ENCODE data around the gene TKT. TPM values are rescaled to one million over a fixed set of nuclear protein-coding genes. Genes with fewer than 3 reads are reported as not detected.

The TKT gene
- total RNA-seq, 3 donors from 2014 or later (not counting 1 experiment from before 2014, with no cell fraction given), result 82.9 to 126 (median 107) TPM

GRCh38 chr3:53232641-53233377 is 23.0 kb downstream of the TKT start:
- no peak for TF ChIP-seq CTCF (IDR thresholded peaks at IDR 0.05)
- Histone ChIP-seq H3K36me3 (ENCODE audit: control insufficient read depth, insufficient read depth, low read length) (peaks cover 55% of the 10 kb centered on the region), H3K27me3 (ENCODE audit: control insufficient read depth, insufficient read depth, low read length) (no peaks in the 10 kb centered on the region), H3K4me3 (ENCODE audit: low read length) (no peak overlapping the region), H3K4me1 (ENCODE audit: control insufficient read depth, insufficient read depth, low read length) (no peaks in the 10 kb centered on the region), H3K9me3 (ENCODE audit: control insufficient read depth, insufficient read depth, low read length) (no peaks in the 10 kb centered on the region), H3K27ac (ENCODE audit: low read length) (no peak overlapping the region)
- DNase-seq (no peak), ATAC-seq (no peak)
- Mint-ChIP-seq H3K36me3 (peaks cover 6% of the 10 kb centered on the region), H3K4me1 (peaks cover 0 to 6% of the 10 kb centered on the region in 2 donors), H3K27ac (no peak overlapping the region), H3K27me3 (ENCODE audit: low read depth in 2 of 2) (no peaks in the 10 kb centered on the region), H3K9me3 (no peaks in the 10 kb centered on the region), H3K4me3 (no peak overlapping the region)
- WGBS (ENCODE audit: insufficient coverage), result 90% methylated on average over 18 of the region's 18 CpGs
- intact Hi-C loops (cut with micrococcal nuclease), result no loop called here

GRCh38 chr3:53231532-53232511 is 24.0 kb downstream of the TKT start:
- H3K27ac Mint-ChIP-seq, result no peak overlapping the region
- intact Hi-C loops (cut with micrococcal nuclease), result no loop called here
- peaks cover 0 to 6% of the 10 kb centered on the region in 2 donors for H3K4me1 Mint-ChIP-seq
- no peak overlapping the region for H3K4me3 Mint-ChIP-seq
- H3K27me3 Mint-ChIP-seq (ENCODE audit: low read depth in 2 of 2), result no peaks in the 10 kb centered on the region
- H3K27ac ChIP-seq (ENCODE audit: low read length), result no peak overlapping the region
- H3K4me1 ChIP-seq (ENCODE audit: control insufficient read depth, insufficient read depth, low read length), result no peaks in the 10 kb centered on the region
- no peaks in the 10 kb centered on the region for H3K27me3 ChIP-seq (ENCODE audit: control insufficient read depth, insufficient read depth, low read length)
- no peaks in the 10 kb centered on the region for H3K9me3 ChIP-seq (ENCODE audit: control insufficient read depth, insufficient read depth, low read length)
- 96% methylated on average over 13 of the region's 13 CpGs for WGBS (ENCODE audit: insufficient coverage)
- no peak for TF ChIP-seq CTCF (IDR thresholded peaks at IDR 0.05)
- H3K4me3 ChIP-seq (ENCODE audit: low read length), result no peak overlapping the region
- peaks cover 6% of the 10 kb centered on the region for H3K36me3 Mint-ChIP-seq
- H3K9me3 Mint-ChIP-seq, result no peaks in the 10 kb centered on the region
- no peak for DNase-seq
- peaks cover 63% of the 10 kb centered on the region for H3K36me3 ChIP-seq (ENCODE audit: control insufficient read depth, insufficient read depth, low read length)
- ATAC-seq, result no peak

GRCh38 chr3:53230789-53231188 is 25.0 kb downstream of the TKT start:
- H3K9me3 Mint-ChIP-seq, result no peaks in the 10 kb centered on the region

More at GRCh38 chr3:53230789-53231188, 25.0 kb downstream of the TKT start:
- 97% methylated on average over 5 of the region's 5 CpGs for WGBS (ENCODE audit: insufficient coverage)
- ATAC-seq, result no peak
- Mint-ChIP-seq H3K4me1 (peaks cover 0 to 6% of the 10 kb centered on the region in 2 donors), H3K27me3 (ENCODE audit: low read depth in 2 of 2) (no peaks in the 10 kb centered on the region), H3K36me3 (peaks cover 6% of the 10 kb centered on the region), H3K4me3 (no peak overlapping the region), H3K27ac (no peak overlapping the region)
- intact Hi-C loops (cut with micrococcal nuclease), result no loop called here
- H3K36me3 ChIP-seq (ENCODE audit: control insufficient read depth, insufficient read depth, low read length), result peaks cover 74% of the 10 kb centered on the region
- no peaks in the 10 kb centered on the region for H3K4me1 ChIP-seq (ENCODE audit: control insufficient read depth, insufficient read depth, low read length)
- no peaks in the 10 kb centered on the region for H3K9me3 ChIP-seq (ENCODE audit: control insufficient read depth, insufficient read depth, low read length)
- no peak overlapping the region for H3K27ac ChIP-seq (ENCODE audit: low read length)
- no peak for TF ChIP-seq CTCF (IDR thresholded peaks at IDR 0.05)
- DNase-seq, result no peak
- no peak overlapping the region for H3K4me3 ChIP-seq (ENCODE audit: low read length)
- no peaks in the 10 kb centered on the region for H3K27me3 ChIP-seq (ENCODE audit: control insufficient read depth, insufficient read depth, low read length)
